Pancreas (tissue), 10 donors: Measurements from ENCODE around the gene UBAP2. TPM values are rescaled to one million over a fixed set of nuclear protein-coding genes. Genes with fewer than 3 reads are reported as not detected.

ENCODE experiments used
- ATAC-seq, 4 donors: fragments of 200-7000 bp; cut with Tn5 transposase; one replicate each; pipeline versions ENCODE4 v1.8.0 to v1.9.1; 2020; ENCODE audit warnings: mild to moderate bottlenecking in 4 of 4, moderate library complexity in 4 of 4
- DNase-seq, 6 donors: peaks; one replicate each; pipeline ENCODE4 v3.0.0-alpha.2; 2020
- FAIRE-seq: peaks from 2 replicates; lab custom pipeline; 2012; peaks lifted over from hg19 to GRCh38; lab: Jason Lieb, UNC
- H3K27ac ChIP-seq, 4 donors: fragments of 200-600 bp; sonication (generic); 1 replicate in 3 of 4; 2 replicates in 1 of 4; pipeline versions ENCODE4 v1.5.0 to v1.8.0; 2020
- H3K27me3 ChIP-seq, 4 donors: fragments of 200-600 bp; one replicate each; pipeline ENCODE4 v1.8.0; 2021
- H3K36me3 ChIP-seq, 3 donors: fragments of 200-600 bp; sonication (generic) in 1 of 3; one replicate each; pipeline versions ENCODE4 v1.5.0 to v1.8.0; 2020 to 2021
- H3K4me1 ChIP-seq, 3 donors: fragments of 200-600 bp; one replicate each; pipeline ENCODE4 v1.8.0; 2021
- H3K4me3 ChIP-seq, 4 donors: fragments of 200-600 bp; sonication (generic) in 2 of 4; one replicate each; pipeline versions ENCODE4 v1.5.0 to v1.8.0; 2020 to 2021
- H3K9me3 ChIP-seq, 4 donors: fragments of 200-600 bp; one replicate each; pipeline ENCODE4 v1.8.0; 2021
- CTCF ChIP-seq, 4 donors: fragments of 200-600 bp; sonication (generic) in 3 of 4; IDR thresholded peaks; one replicate each; pipeline versions ENCODE4 v1.5.0 to v1.8.0; 2021; ENCODE audit warnings: antibody characterized with exemption in 4 of 4
- WGBS, 2 donors: extraction: QIAGEN DNeasy Blood & Tissue Kit; methylation state at CpG; one replicate each; pipeline ENCODE4 v1.1.7; 2013; 5-methylcytosine and 5-hydroxymethylcytosine counted together
- intact Hi-C, 3 donors: fragments of 100-400 bp; cut with DNase I; formaldehyde crosslinking; loops; one replicate each; pipeline versions ENCODE4 v1.11.1 to v1.14.2; 2022
- polyA plus RNA-seq, 2 donors: library from polyadenylated mRNA; stranded (reverse); fragments of 200-250 nt; gene quantifications; one replicate each; pipeline ENCODE4 v1.2.3, GENCODE V29; 2013
- total RNA-seq, 6 donors: library from RNA; stranded (reverse); fragmentation: NEBNext Ultra II Directional in 4 of 6; extraction: Animal tissue kit (Norgen Biotek cat#: 25700) in 4 of 6; gene quantifications; one replicate each; pipeline versions ENCODE4 v1.2.1 to v1.2.4, GENCODE V29; 2021 to 2023
- donor health status: healthy with polysubstance abuse.
- donor health status: DM: no; HTN: no; CAD: no; lungs with moderate emphysema.
- donor health status: DM: no; HTN: no; CAD: no.
- donor health status: control.
- donor health status: control.
- donor health status: Bipolar disorder and iron deficiency.
- donor health status: DM: yes; HTN: yes; CAD: no.
- donor health status: DM: no; HTN: no; CAD: no.
- donor health status: DM: no; HTN: no; CAD: no.
- donor health status: DM: yes; HTN: yes; CAD: no.

UBAP2 gene
- total and polyA plus RNA-seq, 8 donors, result 10.3 to 22.8 (median 13.6) TPM

- Histone ChIP-seq H3K27ac (no peak overlapping the region), H3K36me3 (peaks cover 0 to 47% (median 12%) of the 10 kb centered on the region in 3 donors), H3K4me3 (no peak overlapping the region), H3K4me1 (peaks cover 0 to 10% (median 4%) of the 10 kb centered on the region in 3 donors), H3K27me3 (no peaks in the 10 kb centered on the region), H3K9me3 (no peaks in the 10 kb centered on the region)
- no peak for ATAC-seq
- intact Hi-C loops, result no loop called here
- no peak for DNase-seq
- WGBS, 2 donors, result 91 to 93% methylated on average over 6 of the region's 6 CpGs
- no peak for TF ChIP-seq CTCF (IDR thresholded peaks at IDR 0.05)
- no peak for FAIRE-seq
These were observed 129.3 kb downstream of the UBAP2 start for GRCh38 chr9:33919276-33919897.

DNA sequence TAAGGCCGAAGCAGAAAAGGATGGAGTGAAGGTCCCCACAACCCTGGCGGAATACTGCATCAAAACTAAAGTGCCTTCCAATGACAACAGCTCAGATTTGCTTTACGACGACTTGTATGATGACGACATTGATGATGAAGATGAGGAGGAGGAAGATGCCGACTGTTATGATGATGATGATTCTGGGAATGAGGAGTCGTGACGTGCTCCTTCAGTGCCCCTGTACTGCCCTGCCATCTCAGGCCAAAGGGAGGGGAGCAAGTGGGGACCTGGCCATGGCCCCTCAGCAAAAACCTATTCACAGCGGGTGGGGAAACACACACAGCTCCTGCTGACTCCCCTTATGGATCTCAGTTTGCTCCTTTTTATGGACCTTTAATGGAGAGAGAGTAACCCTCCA is 131.7 kb downstream of the UBAP2 start:
- H3K4me3 ChIP-seq, result no peak overlapping the region
- H3K4me1 ChIP-seq, result no peaks in the 10 kb centered on the region
- no peak for ATAC-seq
- no peak for FAIRE-seq
- DNase-seq, result no peak
- no peak for TF ChIP-seq CTCF (IDR thresholded peaks at IDR 0.05)
- H3K27ac ChIP-seq, result no peak overlapping the region
- 89 to 92% methylated on average over 9 of the region's 9 CpGs for WGBS, 2 donors
- H3K27me3 ChIP-seq, result no peaks in the 10 kb centered on the region
- peaks cover 0 to 36% (median 6%) of the 10 kb centered on the region in 3 donors for H3K36me3 ChIP-seq
- intact Hi-C loops, result no loop called here
- H3K9me3 ChIP-seq, result no peaks in the 10 kb centered on the region

DNA sequence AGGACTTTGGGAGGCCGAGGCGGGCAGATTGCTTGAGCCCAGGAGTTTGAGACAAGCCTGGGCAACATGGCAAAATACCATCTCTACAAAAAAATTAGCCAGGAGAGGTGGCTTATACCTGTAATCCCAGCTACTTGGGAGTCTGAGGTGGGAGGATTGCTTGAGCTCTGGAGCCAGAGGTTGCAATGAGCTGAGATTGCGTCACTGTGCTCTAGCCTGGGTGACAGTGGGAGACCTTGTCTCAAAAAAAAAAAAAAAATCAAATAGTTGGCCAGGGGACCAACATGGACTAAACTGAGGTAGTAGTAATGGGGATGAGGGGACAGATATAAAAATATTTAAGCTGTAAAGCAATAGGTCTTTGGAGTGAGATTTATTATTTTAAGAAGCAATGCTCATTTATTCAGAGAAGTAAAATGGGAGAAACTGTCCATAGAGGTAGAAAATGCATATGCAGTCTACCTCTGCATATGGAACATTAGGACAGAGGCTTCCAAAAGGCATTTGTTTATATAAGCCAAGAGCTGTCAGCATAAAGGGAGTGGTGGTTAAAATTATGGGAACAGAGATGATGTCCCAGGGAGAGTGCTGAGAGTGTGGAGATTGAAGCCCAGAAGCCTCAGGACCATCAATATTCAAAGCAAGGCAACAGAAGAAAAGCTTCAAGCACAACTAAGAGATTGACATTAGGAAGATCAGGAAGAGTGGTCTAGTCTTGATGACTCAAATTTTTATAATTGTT is 133.6 kb downstream of the UBAP2 start:
- Histone ChIP-seq H3K36me3 (peaks cover 0 to 36% (median 6%) of the 10 kb centered on the region in 3 donors), H3K27ac (no peak overlapping the region), H3K4me3 (no peak overlapping the region), H3K4me1 (no peaks in the 10 kb centered on the region), H3K27me3 (no peaks in the 10 kb centered on the region), H3K9me3 (no peaks in the 10 kb centered on the region)
- intact Hi-C loops, result no loop called here
- ATAC-seq (no peak), FAIRE-seq (no peak), DNase-seq (no peak)
- WGBS, 2 donors, result 85 to 98% methylated on average over 3 of the region's 3 CpGs
- TF ChIP-seq CTCF (IDR thresholded peaks at IDR 0.05), result no peak

DNA sequence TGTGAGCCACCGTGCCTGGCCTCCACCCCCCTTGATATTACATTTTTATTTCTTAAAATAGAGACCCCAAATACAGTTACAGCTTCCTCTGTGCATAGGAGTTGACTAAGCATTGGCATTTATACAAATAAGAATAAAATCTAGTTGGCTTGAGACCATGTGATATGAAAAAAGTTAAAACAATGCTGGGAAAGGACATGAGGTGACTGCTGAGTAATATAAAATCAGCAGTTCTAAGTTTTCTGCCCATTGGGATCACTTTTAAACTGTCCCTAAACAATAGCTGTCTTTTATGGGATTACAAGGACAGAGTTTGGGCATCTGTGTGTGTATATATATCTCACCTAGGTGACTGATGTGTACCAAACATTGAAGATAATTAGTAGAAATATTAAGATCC is 135.1 kb downstream of the UBAP2 start:
- no peak overlapping the region for H3K4me3 ChIP-seq
- no peak overlapping the region for H3K27ac ChIP-seq
- TF ChIP-seq CTCF (IDR thresholded peaks at IDR 0.05), result no peak
- FAIRE-seq (no peak), ATAC-seq (no peak), DNase-seq (no peak)
- intact Hi-C loops, result no loop called here
- no peaks in the 10 kb centered on the region for H3K4me1 ChIP-seq
- no peaks in the 10 kb centered on the region for H3K9me3 ChIP-seq
- H3K27me3 ChIP-seq, result no peaks in the 10 kb centered on the region
- peaks cover 0 to 27% (median 6%) of the 10 kb centered on the region in 3 donors for H3K36me3 ChIP-seq
- WGBS, 2 donors, result 90 to 92% methylated on average over 1 of the region's 1 CpG

DNA sequence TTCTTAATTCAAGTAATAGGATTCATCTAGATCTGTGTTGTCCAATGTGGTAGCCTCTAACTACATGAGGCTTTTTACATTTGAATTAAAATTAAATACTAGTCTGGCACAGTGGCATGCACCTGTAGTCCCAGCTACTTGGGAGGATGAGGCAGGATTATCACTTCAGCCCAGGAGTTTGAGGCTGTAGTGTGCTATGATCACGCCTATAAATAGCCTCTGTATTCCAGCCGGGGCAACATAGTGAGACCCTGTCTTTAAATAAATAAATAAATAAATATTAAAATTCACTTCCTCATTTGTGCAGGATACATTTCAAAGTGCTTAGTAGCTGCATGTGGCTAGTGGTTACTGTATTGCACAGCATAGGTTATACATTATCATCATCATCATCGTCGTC is 139.9 kb downstream of the UBAP2 start:
- 87 to 95% methylated on average over 4 of the region's 4 CpGs for WGBS, 2 donors

More for the DNA sequence above, 139.9 kb downstream of the UBAP2 start:
- Histone ChIP-seq H3K9me3 (no peaks in the 10 kb centered on the region), H3K27me3 (no peaks in the 10 kb centered on the region), H3K4me1 (no peaks in the 10 kb centered on the region), H3K27ac (no peak overlapping the region), H3K4me3 (no peak overlapping the region), H3K36me3 (peaks cover 0 to 18% (median 0%) of the 10 kb centered on the region in 3 donors)
- no peak for TF ChIP-seq CTCF (IDR thresholded peaks at IDR 0.05)
- intact Hi-C loops, result no loop called here
- no peak for FAIRE-seq
- no peak for ATAC-seq
- no peak for DNase-seq
